Gastroesophageal sphincter (tissue), 4 donors: ENCODE measurements around the gene RIOK3. TPM values are rescaled to one million over a fixed set of nuclear protein-coding genes. Genes with fewer than 3 reads are reported as not detected.
"Not testable (repeated sequence)": the region's sequence is repeated elsewhere in the genome, so short reads cannot be mapped to it uniquely, and the experiment has no call there.

Experiments used
- ATAC-seq: fragments of 150-250 bp; one replicate; pipeline ENCODE4 v1.9.1; 2016; ENCODE audit warnings: mild to moderate bottlenecking, moderate library complexity
- H3K27ac ChIP-seq, 4 donors: fragments of 200-600 bp; sonication (generic) in 3 of 4; 1 replicate in 3 of 4; 2 replicates in 1 of 4; pipeline ENCODE4 v1.5.1; 2016 to 2019
- H3K27me3 ChIP-seq: fragments of 200-600 bp; sonication (generic); one replicate; pipeline ENCODE4 v1.5.1; 2019
- H3K36me3 ChIP-seq, 2 donors: fragments of 200-600 bp; sonication (generic); one replicate each; pipeline ENCODE4 v1.5.1; 2019; ENCODE audit warnings: control low read depth in 1 of 2
- H3K4me1 ChIP-seq, 3 donors: fragments of 200-600 bp; sonication (generic); 1 replicate in 2 of 3; 2 replicates in 1 of 3; pipeline ENCODE4 v1.5.1; 2016 to 2019; ENCODE audit warnings: control low read depth in 2 of 3
- H3K4me3 ChIP-seq, 2 donors: fragments of 200-600 bp; sonication (generic); one replicate each; pipeline ENCODE4 v1.5.1; 2019; ENCODE audit warnings: mild to moderate bottlenecking in 1 of 2, moderate library complexity in 1 of 2
- H3K9me3 ChIP-seq, 3 donors: fragments of 200-600 bp; sonication (generic); one replicate each; pipeline ENCODE4 v1.5.1; 2017 to 2019; ENCODE audit warnings: control low read depth in 2 of 3
- EP300 ChIP-seq: sonication (generic); formaldehyde crosslinking; IDR thresholded peaks from one replicate; pipeline ENCODE4 v1.6.1; 2017; ENCODE audit warnings: antibody characterized with exemption, mild to moderate bottlenecking
- POLR2A ChIP-seq, 2 donors: fragments of 450-650 bp; IDR thresholded peaks; one replicate each; pipeline ENCODE4 v1.6.1; 2017; ENCODE audit warnings: antibody characterized with exemption in 2 of 2, mild to moderate bottlenecking in 2 of 2, moderate library complexity in 1 of 2
- POLR2AphosphoS5 ChIP-seq: sonication (generic); formaldehyde crosslinking; IDR thresholded peaks from one replicate; pipeline ENCODE4 v1.6.1; 2017; ENCODE audit warnings: antibody characterized with exemption
- WGBS, 2 donors: methylation state at CpG; one replicate each; pipeline ENCODE4 v1.1.5; 2018; ENCODE audit warnings: low coverage in 1 of 2; 5-methylcytosine and 5-hydroxymethylcytosine counted together
- total RNA-seq, 4 donors: library from RNA; depleted of rRNA; stranded (reverse); fragments of >200 nt; gene quantifications; one replicate each; pipeline ENCODE4 v1.1.0, GENCODE V29; 2016
- TF ChIP-seq, protein P1 (sequence below), 4 experiments: fragments of 200-600 bp in 2 of 4; fragments of 450-650 bp in 2 of 4; sonication (generic) in 1 of 4; IDR thresholded peaks; one replicate each; pipeline ENCODE4 v1.5.1; 2017 to 2019; ENCODE audit warnings: antibody characterized with exemption in 4 of 4, mild to moderate bottlenecking in 2 of 4, moderate library complexity in 2 of 4

RIOK3 gene
- total RNA-seq, 4 donors from 2014 or later = 30.8 to 84.1 (median 51.3) TPM

DNA sequence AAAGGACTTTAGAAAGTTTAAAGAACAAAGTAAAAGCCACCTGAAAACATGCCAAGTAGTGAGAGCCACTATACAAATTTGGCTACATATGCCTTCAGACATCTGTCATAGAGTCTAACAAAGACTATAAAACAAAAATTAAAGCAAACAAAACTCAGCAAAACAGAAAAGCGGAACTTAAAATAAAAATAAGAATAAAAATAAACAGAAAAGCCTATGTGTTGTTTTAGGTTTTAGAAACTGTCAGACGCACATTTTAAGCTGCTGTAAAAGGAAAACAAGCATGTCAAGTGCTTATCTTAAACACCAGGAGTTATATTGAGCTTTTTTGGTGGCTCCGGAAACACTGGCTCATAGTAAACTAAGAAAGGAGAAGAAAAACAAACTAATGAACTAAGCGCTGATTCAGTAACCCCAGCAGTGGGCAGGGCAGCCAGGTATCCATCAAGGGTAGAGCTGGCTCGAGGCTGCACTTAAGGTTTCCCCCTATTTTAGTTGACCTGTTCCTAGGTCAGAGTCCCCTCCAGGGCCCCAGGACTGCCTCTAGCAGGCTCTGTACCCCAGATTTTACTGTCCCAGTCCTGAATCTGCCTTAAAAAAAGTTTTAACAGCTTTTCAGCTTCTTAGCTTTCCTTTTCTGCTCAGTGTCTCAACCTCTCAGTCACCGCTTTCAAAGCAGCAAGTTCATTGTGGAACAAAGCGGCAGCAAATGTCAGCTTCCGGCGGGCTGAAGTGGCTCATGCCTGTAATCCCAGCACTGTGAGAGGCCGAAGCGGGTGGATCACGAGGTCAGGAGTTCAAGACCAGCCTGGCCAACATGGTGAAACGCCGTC, 34.9 kb downstream of the RIOK3 start:
- H3K4me3 ChIP-seq = peak overlapping the region; percentile 18 to 33
- no peaks in the 10 kb centered on the region for H3K9me3 ChIP-seq
- H3K27me3 ChIP-seq = no peaks in the 10 kb centered on the region
- peak overlapping the region; percentile 62 to 83 (median 72) for H3K27ac ChIP-seq
- 31 to 42% methylated on average over 9 to 10 of the region's 14 CpGs for WGBS, 2 donors
- peaks cover 0 to 8% of the 10 kb centered on the region in 2 donors for H3K36me3 ChIP-seq
- TF ChIP-seq POLR2AphosphoS5 = peak; percentile 4
- no peak for TF ChIP-seq POLR2A (IDR thresholded peaks at IDR 0.05)
- peak; percentile 34 for ATAC-seq
- H3K4me1 ChIP-seq = peaks cover 0 to 22% (median 6%) of the 10 kb centered on the region in 3 donors

DNA sequence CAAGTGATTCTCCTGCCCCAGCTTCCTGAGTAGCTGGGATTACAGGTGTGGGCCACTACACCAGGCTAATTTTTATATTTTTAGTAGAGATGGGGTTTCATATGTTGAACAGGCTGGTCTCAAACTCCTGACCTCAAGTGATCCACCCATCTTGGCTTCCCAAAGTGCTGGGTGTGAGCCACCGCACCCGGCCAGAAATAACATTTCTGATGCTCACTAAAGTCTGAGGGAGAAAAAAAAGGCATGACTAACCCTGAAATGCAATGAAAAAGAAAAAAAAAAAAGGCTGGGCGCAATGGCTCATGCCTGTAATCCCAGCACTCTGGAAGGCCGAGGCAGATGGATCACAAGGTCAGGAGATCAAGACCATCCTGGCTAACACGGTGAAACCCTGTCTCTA, 36.5 kb downstream of the RIOK3 start:
- H3K4me1 ChIP-seq = peaks cover 0 to 22% (median 6%) of the 10 kb centered on the region in 3 donors
- WGBS, 2 donors = 58% methylated on average over 5 of the region's 5 CpGs; no CpG with 5 or more reads in 1 of the 2 donors
- not testable (repeated sequence) for H3K36me3 ChIP-seq, H3K27ac ChIP-seq, H3K27me3 ChIP-seq, H3K9me3 ChIP-seq, H3K4me3 ChIP-seq, ATAC-seq

DNA sequence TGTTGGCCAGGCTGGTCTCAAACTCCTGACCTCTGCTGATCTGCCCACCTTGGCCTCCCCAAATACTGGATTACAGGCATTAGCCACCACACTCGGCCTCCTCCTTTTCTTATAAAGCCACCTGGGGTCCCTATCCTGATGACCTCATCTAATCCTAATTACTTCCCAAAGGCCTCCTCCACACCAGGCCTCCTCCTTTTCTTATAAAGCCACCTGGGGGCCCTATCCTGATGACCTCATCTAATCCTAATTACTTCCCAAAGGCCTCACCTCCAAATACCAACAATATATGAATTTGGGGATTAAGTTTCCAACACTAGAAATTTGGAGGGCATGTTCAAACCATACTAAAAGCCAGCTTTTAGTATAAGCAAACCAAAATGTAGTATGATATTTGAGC, 40.6 kb downstream of the RIOK3 start:
- Histone ChIP-seq H3K4me3 (no peak overlapping the region), H3K9me3 (no peaks in the 10 kb centered on the region), H3K27me3 (no peaks in the 10 kb centered on the region), H3K36me3 (no peaks in the 10 kb centered on the region), H3K4me1 (peaks cover 0 to 1% (median 0%) of the 10 kb centered on the region in 3 donors), H3K27ac (no peak overlapping the region)
- no peak for ATAC-seq
- TF ChIP-seq POLR2A (IDR thresholded peaks at IDR 0.05) = no peak
- TF ChIP-seq, protein P1, sequence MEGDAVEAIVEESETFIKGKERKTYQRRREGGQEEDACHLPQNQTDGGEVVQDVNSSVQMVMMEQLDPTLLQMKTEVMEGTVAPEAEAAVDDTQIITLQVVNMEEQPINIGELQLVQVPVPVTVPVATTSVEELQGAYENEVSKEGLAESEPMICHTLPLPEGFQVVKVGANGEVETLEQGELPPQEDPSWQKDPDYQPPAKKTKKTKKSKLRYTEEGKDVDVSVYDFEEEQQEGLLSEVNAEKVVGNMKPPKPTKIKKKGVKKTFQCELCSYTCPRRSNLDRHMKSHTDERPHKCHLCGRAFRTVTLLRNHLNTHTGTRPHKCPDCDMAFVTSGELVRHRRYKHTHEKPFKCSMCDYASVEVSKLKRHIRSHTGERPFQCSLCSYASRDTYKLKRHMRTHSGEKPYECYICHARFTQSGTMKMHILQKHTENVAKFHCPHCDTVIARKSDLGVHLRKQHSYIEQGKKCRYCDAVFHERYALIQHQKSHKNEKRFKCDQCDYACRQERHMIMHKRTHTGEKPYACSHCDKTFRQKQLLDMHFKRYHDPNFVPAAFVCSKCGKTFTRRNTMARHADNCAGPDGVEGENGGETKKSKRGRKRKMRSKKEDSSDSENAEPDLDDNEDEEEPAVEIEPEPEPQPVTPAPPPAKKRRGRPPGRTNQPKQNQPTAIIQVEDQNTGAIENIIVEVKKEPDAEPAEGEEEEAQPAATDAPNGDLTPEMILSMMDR (IDR thresholded peaks at IDR 0.05) = no peak
- 100% methylated on average over 1 of the region's 1 CpG for WGBS, 2 donors

DNA sequence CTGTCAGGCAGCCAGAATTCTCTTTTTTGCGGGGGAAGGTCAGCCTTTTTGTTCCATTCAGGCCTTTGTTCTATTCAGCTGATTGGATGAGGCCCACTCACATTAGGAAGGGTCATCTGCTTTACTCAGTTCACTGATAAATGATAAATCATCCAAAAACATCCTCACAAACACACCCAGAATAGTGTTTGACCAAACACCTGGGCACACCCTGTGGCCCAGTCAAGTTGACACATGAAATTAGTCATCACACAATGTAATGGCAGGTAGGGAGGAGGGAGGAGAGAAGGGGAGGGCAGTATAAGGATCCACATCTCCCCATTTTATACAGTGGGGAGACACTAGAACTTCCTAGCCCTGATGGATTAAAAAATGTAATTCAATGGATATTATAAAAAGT, 41.9 kb downstream of the RIOK3 start:
- Histone ChIP-seq H3K9me3 (no peaks in the 10 kb centered on the region), H3K36me3 (no peaks in the 10 kb centered on the region), H3K27me3 (no peaks in the 10 kb centered on the region), H3K4me3 (no peak overlapping the region), H3K4me1 (no peaks in the 10 kb centered on the region), H3K27ac (no peak overlapping the region)
- WGBS, 2 donors = 80 to 93% methylated on average over 1 of the region's 1 CpG
- TF ChIP-seq EP300 (no peak), POLR2AphosphoS5 (no peak), POLR2A (IDR thresholded peaks at IDR 0.05) (no peak)
- TF ChIP-seq, protein P1 (IDR thresholded peaks at IDR 0.05) = no peak
- ATAC-seq = no peak

DNA sequence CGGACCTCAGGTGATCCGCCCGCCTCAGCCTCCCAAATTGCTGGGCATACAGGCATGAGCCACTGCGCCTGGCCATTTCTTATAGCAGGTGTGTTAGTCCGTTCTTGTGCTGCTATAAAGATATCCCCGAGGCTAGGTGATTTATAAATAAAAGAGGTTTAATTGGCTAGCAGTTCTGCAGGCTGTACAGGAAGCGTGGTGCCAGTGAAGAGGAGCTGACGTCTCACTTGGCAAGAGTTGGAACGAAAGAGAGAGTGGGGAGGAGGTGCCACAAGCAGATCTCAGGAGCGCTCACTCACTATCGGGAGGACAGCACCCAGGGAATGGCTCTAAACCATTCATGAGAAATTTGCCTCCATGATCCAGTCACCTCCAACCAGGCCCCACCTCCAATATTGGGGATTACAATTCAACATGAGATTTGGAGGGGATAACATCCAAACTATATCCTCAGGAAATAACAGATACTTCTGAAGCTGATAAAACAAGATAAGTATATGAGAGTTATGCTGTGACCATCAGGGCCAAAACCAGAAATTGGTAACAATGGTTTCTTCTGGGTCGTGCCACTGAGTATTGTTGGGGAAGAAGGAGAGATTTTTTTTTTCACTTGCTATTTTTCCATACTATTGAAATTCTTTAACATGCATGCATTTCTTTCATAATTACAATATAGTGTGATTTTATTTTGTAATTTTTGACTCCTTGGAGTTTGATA, 42.8 kb downstream of the RIOK3 start:
- Histone ChIP-seq H3K4me1 (no peaks in the 10 kb centered on the region), H3K9me3 (no peaks in the 10 kb centered on the region), H3K27me3 (no peaks in the 10 kb centered on the region), H3K27ac (no peak overlapping the region), H3K36me3 (no peaks in the 10 kb centered on the region), H3K4me3 (no peak overlapping the region)
- no peak for ATAC-seq
- 52 to 55% methylated on average over 7 to 11 of the region's 12 CpGs for WGBS, 2 donors
- no peak for TF ChIP-seq EP300
- TF ChIP-seq POLR2A (IDR thresholded peaks at IDR 0.05) = no peak
- TF ChIP-seq, protein P1 (IDR thresholded peaks at IDR 0.05) = no peak
- TF ChIP-seq POLR2AphosphoS5 = no peak

GRCh38 chr18:23498117-23498516, 45.0 kb downstream of the RIOK3 start:
- TF ChIP-seq POLR2AphosphoS5 = no peak
- no peak for TF ChIP-seq EP300
- no peak for TF ChIP-seq POLR2A (IDR thresholded peaks at IDR 0.05)
- TF ChIP-seq, protein P1 (IDR thresholded peaks at IDR 0.05) = no peak
- Histone ChIP-seq H3K27ac (no peak overlapping the region), H3K4me3 (no peak overlapping the region), H3K9me3 (no peaks in the 10 kb centered on the region), H3K36me3 (no peaks in the 10 kb centered on the region), H3K27me3 (no peaks in the 10 kb centered on the region), H3K4me1 (peaks cover 0 to 9% (median 3%) of the 10 kb centered on the region in 3 donors)
- 74 to 76% methylated on average over 2 of the region's 2 CpGs for WGBS, 2 donors
- no peak for ATAC-seq
